ENCODE measurements around the gene KLF8. TPM values are rescaled to one million over a fixed set of nuclear protein-coding genes. Genes with fewer than 3 reads are reported as not detected.

The KLF8 gene
- total and polyA plus RNA-seq, 9 of the 15 experiments (the other 6 are each of a cell fraction or from before 2014, with no cell fraction given) = 0.01 to 0.10 (median 0.04) TPM; not detected in 3

- H3K9ac ChIP-seq (ENCODE audit: insufficient read depth in 1 of 2, low read depth in 2 of 2, low read length in 2 of 2) = no peak overlapping the region
- no peak overlapping the region for H3K27ac ChIP-seq (ENCODE audit: extremely low read depth, low read depth, low read length)
- POLR2A ChIA-PET = no interaction called here
- no TSS peak for BruUV-seq (replicated peaks)
- H2AFZ ChIP-seq (ENCODE audit: low read depth, low read length) = peak overlapping the region; percentile 59; the same call in 1 of the 2 replicates
- DNase-seq (ENCODE audit: extremely low read depth in 1 of 4, low spot score in 3 of 4) (peak; percentile 27 to 54 (median 34)), ATAC-seq (peak; percentile 72), FAIRE-seq (no peak)
- CTCF ChIA-PET (ENCODE audit: low intra/inter-chr PET ratio) = no interaction called here
- H3K9me1 ChIP-seq (ENCODE audit: control insufficient read depth, insufficient read depth, low read length) = no peaks in the 10 kb centered on the region
- 0% methylated on average over 5 of the region's 5 CpGs for WGBS (ENCODE audit: insufficient coverage, low coverage, missing lambda C conversion rate)
- intact Hi-C loops (cut with micrococcal nuclease) = no loop called here
- no peak overlapping the region for H3K4me3 ChIP-seq
- H3K4me1 ChIP-seq (replicated peaks in 1 of 2; ENCODE audit: control insufficient read depth in 2 of 2, insufficient read depth in 2 of 2, low read length in 2 of 2) = no peaks in the 10 kb centered on the region
- H3K4me2 ChIP-seq (ENCODE audit: insufficient read depth, low read length) = no peak overlapping the region
- in situ Hi-C loops (cut with MboI) = no loop called here
- H3K79me2 ChIP-seq (ENCODE audit: control insufficient read depth, insufficient read depth, low read length) = no peaks in the 10 kb centered on the region
- no peaks in the 10 kb centered on the region for H4K20me1 ChIP-seq (replicated peaks; ENCODE audit: control insufficient read depth, insufficient read depth, low read length)
- H3K9me3 ChIP-seq (replicated peaks; ENCODE audit: control insufficient read depth, insufficient read depth, low read depth, low read length) = no peaks in the 10 kb centered on the region
- no peaks in the 10 kb centered on the region for H3K36me3 ChIP-seq (ENCODE audit: control insufficient read depth, insufficient read depth, low read length)
- no peaks in the 10 kb centered on the region for H3K27me3 ChIP-seq (ENCODE audit: control insufficient read depth in 2 of 2, insufficient read depth in 2 of 2, low read length in 2 of 2)
- no peak for TF ChIP-seq GABPA (tag; conservative IDR thresholded peaks at IDR 0.05; ENCODE audit: low read depth)
- TF ChIP-seq RAD21 (CRISPR knock-in tag; conservative IDR thresholded peaks at IDR 0.05 in 1 of 2, IDR thresholded peaks at IDR 0.05 in 1 of 2) = peak; percentile 45 to 64
- TF ChIP-seq CTCFL (IDR thresholded peaks at IDR 0.05; ENCODE audit: borderline replicate concordance, insufficient read depth, low read depth, low read length, poor library complexity, severe bottlenecking) = peak; percentile 37
- TF ChIP-seq MCM5 (IDR thresholded peaks at IDR 0.05; ENCODE audit: low read depth) = no peak
- TF ChIP-seq REST (IDR thresholded peaks at IDR 0.05; ENCODE audit: borderline replicate concordance) = peak; percentile 33; the same call in 1 of the 2 replicates
- TF ChIP-seq REST (CRISPR knock-in tag; IDR thresholded peaks at IDR 0.05; ENCODE audit: low read depth) = no peak
- TF ChIP-seq CTCF (IDR thresholded peaks at IDR 0.05 in 2 of 3, conservative IDR thresholded peaks at IDR 0.05 in 1 of 3; ENCODE audit: insufficient read depth in 2 of 3, low read depth in 1 of 3, low read length in 3 of 3) = peak; percentile 57 to 67 (median 58)
- no peak for TF ChIP-seq JUNB (CRISPR knock-in tag; conservative IDR thresholded peaks at IDR 0.05)
- 0 out of 2 replicates have a peak, but pooled peaks have one; percentile 36 for TF ChIP-seq SMC3 (conservative IDR thresholded peaks at IDR 0.05; ENCODE audit: insufficient read depth, low read depth, low read length)
- no peak for TF ChIP-seq POLR2AphosphoS2 (IDR thresholded peaks at IDR 0.05; ENCODE audit: low read length)
These were observed 16.3 kb downstream of the KLF8 start for GRCh38 chrX:56248492-56248891.
